KOPT-K1 (cell line): ENCODE data around the gene MT4.

ENCODE experiments used
- H3K27ac ChIP-seq: fragments of 200-600 bp; sonication (generic); 2 replicates; pipeline ENCODE4 v1.5.1; 2016; ENCODE audit warnings: antibody characterized with exemption, mild to moderate bottlenecking, low read depth, low read length; ENCODE audit not compliant: poor library complexity, severe bottlenecking
- H3K36me3 ChIP-seq: fragments of 200-600 bp; sonication (generic); 2 replicates; pipeline ENCODE4 v1.5.1; 2017; ENCODE audit warnings: antibody characterized with exemption, mild to moderate bottlenecking, low read length, moderate library complexity; ENCODE audit not compliant: insufficient read depth
- H3K9me3 ChIP-seq: fragments of 200-600 bp; sonication (generic); 2 replicates; pipeline ENCODE4 v1.5.1; 2017; ENCODE audit warnings: antibody characterized with exemption, low read length, mild to moderate bottlenecking; ENCODE audit not compliant: insufficient read depth, poor library complexity, severe bottlenecking

MT4 gene

GRCh38 chr16:56547949-56548567, 16.8 kb upstream of the MT4 start:
- H3K27ac ChIP-seq = no peak overlapping the region
- no peaks in the 10 kb centered on the region for H3K36me3 ChIP-seq

GRCh38 chr16:56549161-56549560, 15.7 kb upstream of the MT4 start:
- no peaks in the 10 kb centered on the region for H3K36me3 ChIP-seq
- H3K9me3 ChIP-seq = no peaks in the 10 kb centered on the region
- H3K27ac ChIP-seq = no peak overlapping the region

More at GRCh38 chr16:56547949-56548567, 16.8 kb upstream of the MT4 start:
- no peaks in the 10 kb centered on the region for H3K9me3 ChIP-seq

GRCh38 chr16:56549744-56550385, 15.0 kb upstream of the MT4 start:
- Histone ChIP-seq H3K36me3 (no peaks in the 10 kb centered on the region), H3K9me3 (no peaks in the 10 kb centered on the region), H3K27ac (no peak overlapping the region)

- H3K27ac ChIP-seq = no peak overlapping the region
- H3K36me3 ChIP-seq = no peaks in the 10 kb centered on the region
- H3K9me3 ChIP-seq = no peaks in the 10 kb centered on the region
Observed at GRCh38 chr16:56551796-56552738, 12.8 kb upstream of the MT4 start.

- Histone ChIP-seq H3K27ac (no peak overlapping the region), H3K9me3 (no peaks in the 10 kb centered on the region), H3K36me3 (no peaks in the 10 kb centered on the region)
Observed at GRCh38 chr16:56554441-56554840, 10.4 kb upstream of the MT4 start.

- Histone ChIP-seq H3K27ac (no peak overlapping the region), H3K9me3 (no peaks in the 10 kb centered on the region), H3K36me3 (no peaks in the 10 kb centered on the region)
Observed at GRCh38 chr16:56558024-56558747, 6.7 kb upstream of the MT4 start.

GRCh38 chr16:56559109-56559508, 5.8 kb upstream of the MT4 start:
- Histone ChIP-seq H3K9me3 (no peaks in the 10 kb centered on the region), H3K27ac (no peak overlapping the region), H3K36me3 (no peaks in the 10 kb centered on the region)

GRCh38 chr16:56560447-56560846, 4.4 kb upstream of the MT4 start:
- no peaks in the 10 kb centered on the region for H3K36me3 ChIP-seq
- no peak overlapping the region for H3K27ac ChIP-seq
- H3K9me3 ChIP-seq = no peaks in the 10 kb centered on the region

- Histone ChIP-seq H3K36me3 (no peaks in the 10 kb centered on the region), H3K9me3 (no peaks in the 10 kb centered on the region)
Observed at GRCh38 chr16:56561126-56561525, 3.7 kb upstream of the MT4 start.

GRCh38 chr16:56569971-56570370, 5.1 kb downstream of the MT4 start:
- no peaks in the 10 kb centered on the region for H3K36me3 ChIP-seq
- H3K9me3 ChIP-seq = peaks cover 6% of the 10 kb centered on the region
- H3K27ac ChIP-seq = no peak overlapping the region

More at GRCh38 chr16:56561126-56561525, 3.7 kb upstream of the MT4 start:
- H3K27ac ChIP-seq = no peak overlapping the region

- no peaks in the 10 kb centered on the region for H3K36me3 ChIP-seq
- H3K27ac ChIP-seq = no peak overlapping the region
Observed at GRCh38 chr16:56571525-56571924, 6.7 kb downstream of the MT4 start.

GRCh38 chr16:56574625-56575024, 9.8 kb downstream of the MT4 start:
- Histone ChIP-seq H3K27ac (no peak overlapping the region), H3K9me3 (peaks cover 6% of the 10 kb centered on the region), H3K36me3 (no peaks in the 10 kb centered on the region)

More at GRCh38 chr16:56571525-56571924, 6.7 kb downstream of the MT4 start:
- H3K9me3 ChIP-seq = peaks cover 6% of the 10 kb centered on the region

GRCh38 chr16:56576585-56577299, 11.9 kb downstream of the MT4 start:
- Histone ChIP-seq H3K27ac (no peak overlapping the region), H3K36me3 (no peaks in the 10 kb centered on the region), H3K9me3 (peaks cover 6% of the 10 kb centered on the region)

GRCh38 chr16:56577300-56577625, 12.4 kb downstream of the MT4 start:
- peaks cover 6% of the 10 kb centered on the region for H3K9me3 ChIP-seq
- no peaks in the 10 kb centered on the region for H3K36me3 ChIP-seq
- no peak overlapping the region for H3K27ac ChIP-seq
